ENCODE measurements around the gene CFAP210.

The CFAP210 gene

GRCh38 chr2:169713331-169713730, 19.1 kb upstream of the CFAP210 start:
- no peak for TF ChIP-seq CTCF (IDR thresholded peaks at IDR 0.05)
- DNase-seq (ENCODE audit: low spot score): no peak
- Histone ChIP-seq H3K4me3 (no peak overlapping the region), H3K27ac (no peak overlapping the region)

GRCh38 chr2:169712791-169713227, 18.6 kb upstream of the CFAP210 start:
- no peak for DNase-seq (ENCODE audit: low spot score)
- Histone ChIP-seq H3K4me3 (no peak overlapping the region), H3K27ac (no peak overlapping the region)
- no peak for TF ChIP-seq CTCF (IDR thresholded peaks at IDR 0.05)

DNA sequence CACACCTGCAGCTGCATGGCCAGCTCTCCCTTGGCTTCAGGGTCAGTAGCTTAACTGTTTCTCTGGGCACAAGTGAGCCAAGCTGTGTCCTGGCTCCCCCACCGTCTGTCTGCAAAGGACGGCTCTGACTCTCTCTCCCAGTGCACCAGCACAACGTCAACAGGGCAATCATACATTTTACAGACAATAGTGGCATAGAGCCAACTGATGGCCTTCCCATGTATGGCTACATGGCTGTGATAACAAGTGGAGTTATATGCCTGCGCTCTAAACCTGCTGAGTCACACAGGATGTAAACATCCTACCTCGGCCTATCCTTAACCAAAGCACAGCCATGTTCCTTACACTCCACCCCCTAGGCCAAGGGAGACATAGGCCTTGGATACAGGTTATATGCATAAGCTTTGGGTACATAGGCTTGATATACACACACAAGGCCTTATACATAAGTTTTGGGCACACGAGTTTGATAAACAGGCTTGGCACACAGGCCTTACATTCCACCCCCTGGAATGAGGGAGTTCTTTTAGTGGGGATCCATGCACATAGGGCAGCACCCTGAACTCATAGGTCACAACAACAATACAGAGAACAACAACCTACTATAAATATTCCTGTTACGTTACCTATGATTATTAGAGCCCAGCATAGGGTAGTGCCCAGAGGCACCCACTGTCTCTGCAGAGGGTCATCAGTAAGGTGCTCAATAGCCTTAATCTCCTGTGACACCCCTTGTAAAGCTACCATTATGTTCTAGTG, 17.7 kb upstream of the CFAP210 start:
- no peak for DNase-seq (ENCODE audit: low spot score)
- Histone ChIP-seq H3K4me3 (no peak overlapping the region), H3K27ac (no peak overlapping the region)
- no peak for TF ChIP-seq CTCF (IDR thresholded peaks at IDR 0.05)

DNA sequence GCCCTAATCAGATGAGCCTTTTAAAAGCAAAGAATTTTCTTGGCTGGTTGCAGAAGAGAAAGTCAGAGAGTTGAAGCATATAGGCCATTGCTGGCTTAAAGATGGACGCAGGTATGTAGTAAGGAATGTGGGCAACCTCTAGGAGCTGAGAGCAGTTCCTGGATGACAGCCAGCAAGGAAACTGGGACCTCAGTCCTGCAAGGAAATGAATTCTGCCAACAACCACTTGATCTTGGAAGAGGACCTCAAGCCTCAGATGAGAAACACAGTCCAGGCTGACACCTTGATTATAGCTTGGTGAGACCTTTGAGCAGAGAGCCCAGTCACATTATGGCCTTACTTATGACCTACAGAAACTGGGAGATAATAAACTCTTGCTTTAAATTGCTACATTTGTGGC, 15.8 kb upstream of the CFAP210 start:
- Histone ChIP-seq H3K4me3 (no peak overlapping the region), H3K27ac (no peak overlapping the region)
- no peak for TF ChIP-seq CTCF (IDR thresholded peaks at IDR 0.05)
- DNase-seq (ENCODE audit: low spot score): no peak

- no peak for TF ChIP-seq CTCF (IDR thresholded peaks at IDR 0.05)
- no peak for DNase-seq (ENCODE audit: low spot score)
- Histone ChIP-seq H3K4me3 (no peak overlapping the region), H3K27ac (no peak overlapping the region)
Observed at GRCh38 chr2:169709331-169709730, 15.1 kb upstream of the CFAP210 start.

GRCh38 chr2:169707626-169708025, 13.4 kb upstream of the CFAP210 start:
- no peak for DNase-seq (ENCODE audit: low spot score)
- Histone ChIP-seq H3K4me3 (no peak overlapping the region), H3K27ac (no peak overlapping the region)
- TF ChIP-seq CTCF (IDR thresholded peaks at IDR 0.05): no peak

DNA sequence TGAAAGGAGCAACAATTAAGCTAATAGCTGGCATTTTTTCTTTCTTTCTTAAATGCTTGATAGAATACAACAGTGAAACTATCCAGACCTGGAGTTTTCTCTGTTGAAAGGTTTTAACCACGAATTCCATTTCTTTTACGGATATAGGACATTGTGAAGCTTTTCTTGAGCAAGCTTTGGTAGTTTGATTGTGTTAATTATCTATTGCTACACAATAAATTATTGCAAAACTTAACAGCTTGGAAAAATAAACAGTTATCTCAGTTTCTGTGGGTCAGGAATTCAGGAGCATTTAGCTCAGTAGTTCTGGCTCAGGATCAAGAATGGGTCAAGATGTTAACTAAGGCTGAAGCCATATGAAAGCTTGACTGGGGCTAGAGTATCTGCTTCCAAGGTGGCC, 11.7 kb upstream of the CFAP210 start:
- Histone ChIP-seq H3K27ac (no peak overlapping the region), H3K4me3 (no peak overlapping the region)
- DNase-seq (ENCODE audit: low spot score): no peak
- TF ChIP-seq CTCF (IDR thresholded peaks at IDR 0.05): no peak
